SK-N-SH treated with all-trans-retinoic acid at 6 μM for 48 hours (cell line): ENCODE data around the gene SDC3.

Source experiments
- ATAC-seq: fragments of 200-7000 bp; cut with Tn5 transposase; 3 replicates; pipeline ENCODE4 v1.9.1; 2020; ENCODE audit warnings: mild to moderate bottlenecking, moderate library complexity
- ARNTL ChIP-seq: fragments of 450-650 bp; formaldehyde crosslinking; IDR thresholded peaks from 2 replicates; pipeline ENCODE4 v1.5.0; 2020; ENCODE audit warnings: low read depth, mild to moderate bottlenecking, moderate library complexity, borderline replicate concordance
- BACH2 ChIP-seq: fragments of 250-450 bp; sonication (Bioruptor Pico); IDR thresholded peaks from 2 replicates; pipeline ENCODE4 v1.9.0; 2021; ENCODE audit warnings: mild to moderate bottlenecking, borderline replicate concordance
- CSDC2 ChIP-seq: fragments of 250-450 bp; sonication (Bioruptor Pico); IDR thresholded peaks from 2 replicates; pipeline ENCODE4 v1.5.0; 2020; ENCODE audit warnings: mild to moderate bottlenecking, moderate library complexity
- ESRRG ChIP-seq: fragments of 250-450 bp; sonication (Bioruptor Pico); IDR thresholded peaks from 2 replicates; pipeline ENCODE4 v1.6.1; 2021; ENCODE audit warnings: mild to moderate bottlenecking
- GLIS3 ChIP-seq: fragments of 250-450 bp; sonication (Bioruptor Pico); IDR thresholded peaks from 2 replicates; pipeline ENCODE4 v1.5.0; 2020; ENCODE audit warnings: mild to moderate bottlenecking, moderate library complexity
- ISL1 ChIP-seq: fragments of 250-450 bp; sonication (Bioruptor Pico); IDR thresholded peaks from 2 replicates; pipeline ENCODE4 v2.1.2; 2022; ENCODE audit warnings: mild to moderate bottlenecking, moderate library complexity
- OSR1 ChIP-seq: fragments of 250-450 bp; sonication (Bioruptor Pico); IDR thresholded peaks from 2 replicates; pipeline ENCODE4 v1.8.0; 2022; ENCODE audit warnings: moderate library complexity, mild to moderate bottlenecking, inconsistent platforms
- PPARA ChIP-seq: fragments of 250-450 bp; sonication (Bioruptor Pico); IDR thresholded peaks from 2 replicates; pipeline ENCODE4 v1.5.0; 2020; ENCODE audit warnings: mild to moderate bottlenecking, borderline replicate concordance
- RARB ChIP-seq: fragments of 250-450 bp; sonication (Bioruptor Pico); IDR thresholded peaks from 2 replicates; pipeline ENCODE4 v1.8.0; 2021; ENCODE audit warnings: mild to moderate bottlenecking, moderate library complexity
- SNAI2 ChIP-seq: fragments of 250-450 bp; sonication (Bioruptor Pico); IDR thresholded peaks from 2 replicates; pipeline ENCODE4 v1.5.0; 2020; ENCODE audit warnings: mild to moderate bottlenecking, moderate library complexity
- TCF4 ChIP-seq: fragments of 250-450 bp; sonication (Bioruptor Pico); IDR thresholded peaks from 2 replicates; pipeline ENCODE4 v1.8.0; 2021; ENCODE audit warnings: mild to moderate bottlenecking, moderate library complexity, borderline replicate concordance
- TOX ChIP-seq: fragments of 250-450 bp; sonication (Bioruptor Pico); IDR thresholded peaks from 2 replicates; pipeline ENCODE4 v1.8.0; 2021; ENCODE audit warnings: mild to moderate bottlenecking, moderate library complexity, borderline replicate concordance
- ZC3H10 ChIP-seq: fragments of 250-450 bp; sonication (Bioruptor Pico); IDR thresholded peaks from 2 replicates; pipeline ENCODE4 v1.5.1; 2021; ENCODE audit warnings: mild to moderate bottlenecking, moderate library complexity
- ZFP3 ChIP-seq: fragments of 250-450 bp; sonication (Bioruptor Pico); IDR thresholded peaks from 2 replicates; pipeline ENCODE4 v1.5.0; 2020; ENCODE audit warnings: mild to moderate bottlenecking, moderate library complexity
- ZFP30 ChIP-seq: fragments of 450-650 bp; formaldehyde crosslinking; IDR thresholded peaks from 2 replicates; pipeline ENCODE4 v1.5.0; 2022; ENCODE audit warnings: mild to moderate bottlenecking, moderate library complexity
- ZNF565 ChIP-seq: fragments of 450-650 bp; formaldehyde crosslinking; conservative IDR thresholded peaks from 2 replicates; pipeline ENCODE4 v1.5.0; 2020; ENCODE audit warnings: low read depth, mild to moderate bottlenecking, moderate library complexity
- ZNF70 ChIP-seq: fragments of 450-650 bp; formaldehyde crosslinking; IDR thresholded peaks from 2 replicates; pipeline ENCODE4 v1.5.0; 2020; ENCODE audit warnings: mild to moderate bottlenecking, moderate library complexity
- ZNF8 ChIP-seq: fragments of 450-650 bp; formaldehyde crosslinking; IDR thresholded peaks from 2 replicates; pipeline ENCODE4 v1.5.0; 2020; ENCODE audit warnings: mild to moderate bottlenecking, moderate library complexity
- TF ChIP-seq, protein P1 (sequence below): fragments of 250-450 bp; sonication (Bioruptor Pico); IDR thresholded peaks from 2 replicates; pipeline ENCODE4 v1.8.0; 2021; ENCODE audit warnings: low read depth, mild to moderate bottlenecking, moderate library complexity, borderline replicate concordance
- TF ChIP-seq, protein P2 (sequence below): fragments of 250-450 bp; sonication (Bioruptor Pico); IDR thresholded peaks from 2 replicates; pipeline ENCODE4 v1.5.0; 2020; ENCODE audit warnings: mild to moderate bottlenecking, moderate library complexity
- TF ChIP-seq, protein P3 (sequence below): fragments of 250-450 bp; sonication (Bioruptor Pico); IDR thresholded peaks from 2 replicates; pipeline ENCODE4 v1.8.0; 2020; ENCODE audit warnings: mild to moderate bottlenecking, moderate library complexity, borderline replicate concordance
- TF ChIP-seq, protein P4 (sequence below): fragments of 250-450 bp; sonication (Bioruptor Pico); IDR thresholded peaks from 2 replicates; pipeline ENCODE4 v1.5.1; 2021; ENCODE audit warnings: mild to moderate bottlenecking, moderate library complexity
- TF ChIP-seq, protein P5 (sequence below): fragments of 250-450 bp; sonication (Bioruptor Pico); IDR thresholded peaks from 2 replicates; pipeline ENCODE4 v1.5.1; 2020; ENCODE audit warnings: low read depth, mild to moderate bottlenecking, moderate library complexity

The SDC3 gene

DNA sequence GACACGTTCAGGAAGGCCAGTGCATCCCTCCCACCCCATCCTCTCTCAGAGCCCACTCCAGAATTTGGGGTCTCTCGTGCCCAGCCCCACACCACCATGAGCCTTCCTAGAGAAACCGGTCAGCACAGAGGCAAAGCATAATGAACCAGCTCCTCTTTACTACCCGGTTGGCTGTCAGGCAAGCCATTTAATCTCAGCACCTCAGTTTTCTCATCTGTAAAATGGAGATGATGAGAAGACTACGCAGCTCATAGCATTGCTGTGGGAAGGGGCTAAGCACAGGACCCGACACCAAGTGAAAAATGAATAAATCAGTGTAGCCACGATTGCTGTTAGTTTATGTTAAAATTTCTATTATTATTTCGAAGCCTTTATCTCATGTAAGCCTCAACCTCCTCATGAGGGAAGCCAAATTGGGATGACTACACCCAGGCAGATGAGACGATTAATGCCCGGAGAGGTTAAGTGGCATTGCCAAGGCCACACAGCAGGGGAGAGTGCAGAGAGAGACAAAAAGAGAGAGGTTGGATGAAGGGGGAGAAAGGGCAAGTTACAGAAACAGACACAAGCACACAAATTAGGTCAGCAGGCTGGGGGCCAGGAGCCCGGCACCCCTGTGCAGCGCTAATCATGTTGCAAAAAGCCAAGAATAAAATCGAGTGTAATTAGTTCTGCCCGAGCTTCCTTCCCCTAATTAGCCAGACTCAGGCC lies 25.7 kb downstream of the SDC3 start:
- no peak for TF ChIP-seq ZNF70
- TF ChIP-seq ESRRG, result no peak
- no peak for TF ChIP-seq TOX (CRISPR knock-in tag)
- no peak for TF ChIP-seq ZNF565
- TF ChIP-seq TCF4, result no peak
- no peak for TF ChIP-seq GLIS3 (CRISPR knock-in tag)
- TF ChIP-seq, protein P1, sequence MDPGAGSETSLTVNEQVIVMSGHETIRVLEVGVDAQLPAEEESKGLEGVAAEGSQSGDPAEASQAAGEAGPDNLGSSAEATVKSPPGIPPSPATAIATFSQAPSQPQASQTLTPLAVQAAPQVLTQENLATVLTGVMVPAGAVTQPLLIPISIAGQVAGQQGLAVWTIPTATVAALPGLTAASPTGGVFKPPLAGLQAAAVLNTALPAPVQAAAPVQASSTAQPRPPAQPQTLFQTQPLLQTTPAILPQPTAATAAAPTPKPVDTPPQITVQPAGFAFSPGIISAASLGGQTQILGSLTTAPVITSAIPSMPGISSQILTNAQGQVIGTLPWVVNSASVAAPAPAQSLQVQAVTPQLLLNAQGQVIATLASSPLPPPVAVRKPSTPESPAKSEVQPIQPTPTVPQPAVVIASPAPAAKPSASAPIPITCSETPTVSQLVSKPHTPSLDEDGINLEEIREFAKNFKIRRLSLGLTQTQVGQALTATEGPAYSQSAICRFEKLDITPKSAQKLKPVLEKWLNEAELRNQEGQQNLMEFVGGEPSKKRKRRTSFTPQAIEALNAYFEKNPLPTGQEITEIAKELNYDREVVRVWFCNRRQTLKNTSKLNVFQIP (CRISPR knock-in tag), result no peak
- TF ChIP-seq ZC3H10 (CRISPR knock-in tag), result no peak
- no peak for TF ChIP-seq CSDC2
- TF ChIP-seq, protein P2, sequence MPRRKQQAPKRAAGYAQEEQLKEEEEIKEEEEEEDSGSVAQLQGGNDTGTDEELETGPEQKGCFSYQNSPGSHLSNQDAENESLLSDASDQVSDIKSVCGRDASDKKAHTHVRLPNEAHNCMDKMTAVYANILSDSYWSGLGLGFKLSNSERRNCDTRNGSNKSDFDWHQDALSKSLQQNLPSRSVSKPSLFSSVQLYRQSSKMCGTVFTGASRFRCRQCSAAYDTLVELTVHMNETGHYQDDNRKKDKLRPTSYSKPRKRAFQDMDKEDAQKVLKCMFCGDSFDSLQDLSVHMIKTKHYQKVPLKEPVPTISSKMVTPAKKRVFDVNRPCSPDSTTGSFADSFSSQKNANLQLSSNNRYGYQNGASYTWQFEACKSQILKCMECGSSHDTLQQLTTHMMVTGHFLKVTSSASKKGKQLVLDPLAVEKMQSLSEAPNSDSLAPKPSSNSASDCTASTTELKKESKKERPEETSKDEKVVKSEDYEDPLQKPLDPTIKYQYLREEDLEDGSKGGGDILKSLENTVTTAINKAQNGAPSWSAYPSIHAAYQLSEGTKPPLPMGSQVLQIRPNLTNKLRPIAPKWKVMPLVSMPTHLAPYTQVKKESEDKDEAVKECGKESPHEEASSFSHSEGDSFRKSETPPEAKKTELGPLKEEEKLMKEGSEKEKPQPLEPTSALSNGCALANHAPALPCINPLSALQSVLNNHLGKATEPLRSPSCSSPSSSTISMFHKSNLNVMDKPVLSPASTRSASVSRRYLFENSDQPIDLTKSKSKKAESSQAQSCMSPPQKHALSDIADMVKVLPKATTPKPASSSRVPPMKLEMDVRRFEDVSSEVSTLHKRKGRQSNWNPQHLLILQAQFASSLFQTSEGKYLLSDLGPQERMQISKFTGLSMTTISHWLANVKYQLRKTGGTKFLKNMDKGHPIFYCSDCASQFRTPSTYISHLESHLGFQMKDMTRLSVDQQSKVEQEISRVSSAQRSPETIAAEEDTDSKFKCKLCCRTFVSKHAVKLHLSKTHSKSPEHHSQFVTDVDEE (CRISPR knock-in tag), result no peak
- TF ChIP-seq OSR1 (CRISPR knock-in tag), result no peak
- TF ChIP-seq PPARA (CRISPR knock-in tag), result no peak
- no peak for TF ChIP-seq ZNF8 (CRISPR knock-in tag)
- TF ChIP-seq ISL1 (CRISPR knock-in tag), result no peak
- TF ChIP-seq, protein P3, sequence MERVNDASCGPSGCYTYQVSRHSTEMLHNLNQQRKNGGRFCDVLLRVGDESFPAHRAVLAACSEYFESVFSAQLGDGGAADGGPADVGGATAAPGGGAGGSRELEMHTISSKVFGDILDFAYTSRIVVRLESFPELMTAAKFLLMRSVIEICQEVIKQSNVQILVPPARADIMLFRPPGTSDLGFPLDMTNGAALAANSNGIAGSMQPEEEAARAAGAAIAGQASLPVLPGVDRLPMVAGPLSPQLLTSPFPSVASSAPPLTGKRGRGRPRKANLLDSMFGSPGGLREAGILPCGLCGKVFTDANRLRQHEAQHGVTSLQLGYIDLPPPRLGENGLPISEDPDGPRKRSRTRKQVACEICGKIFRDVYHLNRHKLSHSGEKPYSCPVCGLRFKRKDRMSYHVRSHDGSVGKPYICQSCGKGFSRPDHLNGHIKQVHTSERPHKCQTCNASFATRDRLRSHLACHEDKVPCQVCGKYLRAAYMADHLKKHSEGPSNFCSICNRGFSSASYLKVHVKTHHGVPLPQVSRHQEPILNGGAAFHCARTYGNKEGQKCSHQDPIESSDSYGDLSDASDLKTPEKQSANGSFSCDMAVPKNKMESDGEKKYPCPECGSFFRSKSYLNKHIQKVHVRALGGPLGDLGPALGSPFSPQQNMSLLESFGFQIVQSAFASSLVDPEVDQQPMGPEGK (CRISPR knock-in tag), result no peak
- TF ChIP-seq, protein P4, sequence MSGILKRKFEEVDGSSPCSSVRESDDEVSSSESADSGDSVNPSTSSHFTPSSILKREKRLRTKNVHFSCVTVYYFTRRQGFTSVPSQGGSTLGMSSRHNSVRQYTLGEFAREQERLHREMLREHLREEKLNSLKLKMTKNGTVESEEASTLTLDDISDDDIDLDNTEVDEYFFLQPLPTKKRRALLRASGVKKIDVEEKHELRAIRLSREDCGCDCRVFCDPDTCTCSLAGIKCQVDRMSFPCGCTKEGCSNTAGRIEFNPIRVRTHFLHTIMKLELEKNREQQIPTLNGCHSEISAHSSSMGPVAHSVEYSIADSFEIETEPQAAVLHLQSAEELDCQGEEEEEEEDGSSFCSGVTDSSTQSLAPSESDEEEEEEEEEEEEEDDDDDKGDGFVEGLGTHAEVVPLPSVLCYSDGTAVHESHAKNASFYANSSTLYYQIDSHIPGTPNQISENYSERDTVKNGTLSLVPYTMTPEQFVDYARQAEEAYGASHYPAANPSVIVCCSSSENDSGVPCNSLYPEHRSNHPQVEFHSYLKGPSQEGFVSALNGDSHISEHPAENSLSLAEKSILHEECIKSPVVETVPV (CRISPR knock-in tag), result no peak
- no peak for TF ChIP-seq RARB (CRISPR knock-in tag)
- no peak for TF ChIP-seq ZFP3 (CRISPR knock-in tag)
- TF ChIP-seq ZFP30 (CRISPR knock-in tag), result no peak
- no peak for TF ChIP-seq BACH2 (CRISPR knock-in tag)
- TF ChIP-seq, all 23 proteins: peak for 0
- ATAC-seq, result no peak

DNA sequence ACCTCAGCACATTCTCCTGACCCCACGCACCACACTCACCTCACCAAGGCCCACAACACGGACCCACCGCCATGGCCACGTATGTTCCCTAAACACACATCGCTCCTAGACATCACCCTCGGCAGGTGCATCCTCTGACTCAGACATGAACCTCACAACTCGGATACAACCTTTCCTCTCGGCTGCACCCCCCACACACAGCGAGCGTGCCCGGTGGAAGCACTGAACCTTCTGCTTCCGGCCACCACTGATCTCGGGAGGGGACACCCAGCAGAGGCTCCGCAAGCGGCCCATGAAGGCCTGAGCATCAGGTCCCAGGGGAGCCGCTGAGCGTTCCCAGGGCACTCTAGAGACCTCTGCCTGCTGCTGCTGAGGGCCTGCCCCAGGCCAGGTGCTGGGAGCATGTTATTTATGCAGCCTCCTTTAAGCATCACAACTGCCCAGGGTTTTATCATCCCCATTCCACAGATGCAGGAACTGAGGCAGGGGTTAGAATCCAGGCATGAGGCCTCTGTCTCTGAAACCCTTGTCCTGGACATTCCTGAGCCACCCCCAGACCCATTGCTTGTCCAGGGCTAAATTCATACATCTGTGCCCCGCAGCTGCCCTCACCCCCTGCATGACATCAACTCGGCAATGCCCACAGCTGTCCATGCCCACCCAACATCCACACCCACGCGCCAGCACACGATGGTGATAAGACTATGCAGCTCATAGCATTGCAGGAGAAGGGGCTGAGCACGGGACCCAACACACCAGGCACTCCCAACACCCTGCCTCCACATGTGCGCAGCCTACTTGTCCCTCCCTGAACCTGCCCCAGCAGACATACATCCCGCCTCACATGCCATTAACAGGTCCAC lies 27.0 kb downstream of the SDC3 start:
- TF ChIP-seq TCF4, result no peak
- TF ChIP-seq RARB (CRISPR knock-in tag), result no peak
- no peak for TF ChIP-seq ZNF70
- no peak for TF ChIP-seq ESRRG
- no peak for TF ChIP-seq ZFP30 (CRISPR knock-in tag)
- TF ChIP-seq ISL1 (CRISPR knock-in tag), result no peak
- TF ChIP-seq CSDC2, result no peak
- TF ChIP-seq BACH2 (CRISPR knock-in tag), result no peak
- no peak for TF ChIP-seq GLIS3 (CRISPR knock-in tag)
- TF ChIP-seq ARNTL (CRISPR knock-in tag), result no peak
- TF ChIP-seq, protein P3 (CRISPR knock-in tag), result no peak
- no peak for TF ChIP-seq OSR1 (CRISPR knock-in tag)
- TF ChIP-seq, protein P5, sequence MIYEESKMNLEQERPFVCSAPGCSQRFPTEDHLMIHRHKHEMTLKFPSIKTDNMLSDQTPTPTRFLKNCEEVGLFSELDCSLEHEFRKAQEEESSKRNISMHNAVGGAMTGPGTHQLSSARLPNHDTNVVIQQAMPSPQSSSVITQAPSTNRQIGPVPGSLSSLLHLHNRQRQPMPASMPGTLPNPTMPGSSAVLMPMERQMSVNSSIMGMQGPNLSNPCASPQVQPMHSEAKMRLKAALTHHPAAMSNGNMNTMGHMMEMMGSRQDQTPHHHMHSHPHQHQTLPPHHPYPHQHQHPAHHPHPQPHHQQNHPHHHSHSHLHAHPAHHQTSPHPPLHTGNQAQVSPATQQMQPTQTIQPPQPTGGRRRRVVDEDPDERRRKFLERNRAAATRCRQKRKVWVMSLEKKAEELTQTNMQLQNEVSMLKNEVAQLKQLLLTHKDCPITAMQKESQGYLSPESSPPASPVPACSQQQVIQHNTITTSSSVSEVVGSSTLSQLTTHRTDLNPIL (CRISPR knock-in tag), result no peak
- TF ChIP-seq, protein P2 (CRISPR knock-in tag), result no peak
- TF ChIP-seq PPARA (CRISPR knock-in tag), result no peak
- no peak for TF ChIP-seq ZC3H10 (CRISPR knock-in tag)
- TF ChIP-seq SNAI2 (CRISPR knock-in tag), result no peak
- no peak for TF ChIP-seq ZNF565
- no peak for ATAC-seq
